ENCODE results near the gene BCCIP.
A peak's percentile ranks its signal among the peaks of the same experiment; 100 is the strongest.

The BCCIP gene

DNA sequence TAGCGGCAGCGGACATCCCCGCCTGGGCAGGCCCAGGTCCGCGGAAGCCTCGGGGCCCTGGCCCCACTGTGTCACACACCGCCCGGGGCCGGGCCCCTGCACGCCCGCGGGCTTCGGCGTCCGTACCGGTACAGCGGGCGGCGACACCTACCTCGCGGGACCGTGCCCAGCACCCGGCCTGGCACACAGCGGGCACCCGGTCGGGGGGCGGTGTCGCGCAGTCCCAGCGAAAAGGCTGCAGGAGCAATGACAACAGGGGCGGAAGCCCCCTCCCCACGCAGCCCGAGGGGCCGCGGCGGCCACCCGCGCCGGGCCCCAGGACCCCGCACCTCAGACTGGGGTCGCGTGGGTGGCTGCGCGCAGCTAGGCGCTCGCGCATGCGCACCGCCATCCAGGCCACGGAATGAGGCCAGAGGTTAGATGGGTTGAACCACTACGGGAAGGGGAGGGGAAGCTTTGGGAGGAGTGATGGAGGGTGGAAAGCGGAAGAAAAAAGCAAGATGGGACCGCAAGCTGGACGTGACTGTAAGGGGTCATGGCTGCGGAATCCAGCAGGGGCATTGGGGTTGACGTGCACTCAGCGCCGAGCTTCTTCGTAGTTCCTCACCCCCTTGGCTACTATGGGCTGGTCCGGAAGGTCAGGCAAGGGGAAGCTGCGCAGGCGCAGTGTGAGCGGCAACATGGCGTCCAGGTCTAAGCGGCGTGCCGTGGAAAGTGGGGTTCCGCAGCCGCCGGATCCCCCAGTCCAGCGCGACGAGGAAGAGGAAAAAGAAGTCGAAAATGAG, at the start of gene BCCIP, which contains the start of gene UROS:
BCCIP (plus strand) TSS at position 669 of the 785 bp plus-strand sequence; CDS start at position 681, 12 bp downstream.
UROS (minus strand) TSS at position 381 of the 785 bp plus-strand sequence. CDS start 6,759 bp downstream, outside the sequence.
- peak; percentile 85 to 90 for DNase-seq

GRCh38 chr10:125773687-125774543, 49.4 kb upstream of the BCCIP start:
- no peak for DNase-seq

DNA sequence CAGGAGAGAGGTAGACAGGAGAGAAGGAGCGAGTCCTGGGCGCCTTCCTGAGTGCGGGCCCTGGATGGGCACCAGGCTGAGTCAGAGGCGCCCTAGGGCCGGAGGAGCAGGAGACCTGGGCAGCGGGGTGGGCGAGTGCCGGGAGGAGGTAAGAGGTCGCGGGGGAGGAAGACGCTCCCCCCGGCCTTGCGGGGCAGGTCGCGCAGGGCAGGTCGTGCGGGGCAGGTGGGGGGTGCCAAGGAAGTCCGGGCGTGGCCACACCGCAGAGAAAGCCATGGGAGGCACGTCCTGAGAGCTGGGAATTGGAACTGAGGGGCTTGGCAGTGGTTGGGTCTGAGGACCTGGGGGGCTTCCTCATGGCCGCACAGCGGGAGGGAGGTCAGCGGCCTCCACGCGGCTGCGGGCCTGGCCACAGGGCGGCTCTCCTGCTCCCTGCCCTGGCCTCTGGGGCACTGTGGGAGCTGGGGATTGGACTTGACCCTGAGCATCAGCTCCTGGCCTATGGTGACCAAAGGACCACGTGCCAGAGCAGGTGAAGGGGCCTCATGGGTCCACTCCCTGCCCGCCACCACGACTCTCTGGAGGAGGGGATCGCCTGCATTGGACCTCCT, 48.7 kb upstream of the BCCIP start:
- DNase-seq, result no peak

GRCh38 chr10:125775491-125776106, 47.7 kb upstream of the BCCIP start, which contains the start of gene MMP21:
TSS of gene MMP21 (minus strand) at chr10:125775821. CDS start at chr10:125775821, 0 bp downstream.
- no peak for DNase-seq

GRCh38 chr10:125777806-125778205, 45.5 kb upstream of the BCCIP start:
- no peak for DNase-seq

GRCh38 chr10:125778556-125778955, 44.8 kb upstream of the BCCIP start:
- DNase-seq, result no peak

DNA sequence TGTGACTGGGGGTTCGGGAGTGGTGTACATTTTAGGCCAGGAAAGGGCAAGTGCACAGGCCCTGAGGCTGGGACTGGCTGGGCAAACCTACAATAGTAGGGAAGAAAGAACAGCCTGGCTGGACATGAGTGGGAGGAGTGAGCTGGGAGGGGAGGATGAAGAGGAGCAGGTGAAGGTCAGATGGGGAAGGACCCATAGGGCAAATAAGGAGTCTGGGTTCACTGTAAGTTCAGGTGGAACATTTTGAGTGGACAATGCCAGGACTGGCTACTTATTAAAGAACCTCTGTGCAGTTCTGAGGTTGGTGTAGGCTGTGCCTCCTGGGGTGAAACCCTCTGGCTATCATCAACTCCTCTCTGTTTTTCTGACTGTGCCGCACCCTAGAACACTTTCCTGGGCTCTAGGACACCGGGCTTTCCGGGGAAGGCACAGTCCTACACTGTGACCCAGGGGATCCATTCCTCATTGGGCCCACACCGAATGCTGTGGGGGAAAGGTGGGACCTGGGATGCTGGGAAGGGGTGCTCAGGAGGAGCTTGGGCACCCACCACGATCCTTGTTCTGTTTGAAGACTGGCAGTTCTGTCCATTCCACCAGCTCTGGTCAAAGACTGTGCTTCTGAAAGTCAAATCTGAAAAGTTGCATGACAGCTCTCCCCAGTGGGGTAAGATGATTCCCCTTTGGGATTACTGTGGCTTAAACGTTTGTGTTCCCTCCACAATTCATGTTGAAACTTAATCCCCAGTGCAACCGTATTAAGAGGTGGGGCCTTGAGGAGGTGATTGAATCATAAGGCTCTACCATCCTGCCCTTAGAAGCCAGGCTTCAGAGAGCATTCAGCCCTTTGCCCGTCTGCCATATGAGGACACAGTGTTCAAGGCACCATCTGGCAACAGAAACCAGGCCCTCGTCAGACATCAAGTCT, 43.7 kb upstream of the BCCIP start:
- no peak for DNase-seq

- no peak for DNase-seq
Observed at GRCh38 chr10:125781374-125781773, 42.0 kb upstream of the BCCIP start.

GRCh38 chr10:125782054-125782453, 41.3 kb upstream of the BCCIP start:
- DNase-seq, result no peak

DNA sequence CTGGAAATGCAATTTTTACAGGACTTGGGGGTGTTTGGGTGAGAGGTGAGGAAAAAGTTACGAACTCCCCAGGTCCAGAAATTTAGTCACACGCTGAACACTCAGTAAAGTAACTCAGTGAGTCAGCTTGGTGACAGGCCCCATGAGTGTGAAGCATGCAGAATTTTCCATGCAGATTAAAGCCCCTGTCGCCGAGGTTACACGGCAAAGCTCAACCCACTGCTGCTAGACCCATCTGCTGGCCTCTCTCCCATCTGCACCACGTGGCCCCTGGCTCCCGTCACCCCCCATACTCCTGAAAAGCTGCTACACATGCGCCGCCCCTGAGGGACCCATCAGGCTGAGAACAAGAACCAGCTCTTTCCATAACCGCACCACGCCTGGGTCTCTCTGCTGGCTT, 40.7 kb upstream of the BCCIP start:
- no peak for DNase-seq

DNA sequence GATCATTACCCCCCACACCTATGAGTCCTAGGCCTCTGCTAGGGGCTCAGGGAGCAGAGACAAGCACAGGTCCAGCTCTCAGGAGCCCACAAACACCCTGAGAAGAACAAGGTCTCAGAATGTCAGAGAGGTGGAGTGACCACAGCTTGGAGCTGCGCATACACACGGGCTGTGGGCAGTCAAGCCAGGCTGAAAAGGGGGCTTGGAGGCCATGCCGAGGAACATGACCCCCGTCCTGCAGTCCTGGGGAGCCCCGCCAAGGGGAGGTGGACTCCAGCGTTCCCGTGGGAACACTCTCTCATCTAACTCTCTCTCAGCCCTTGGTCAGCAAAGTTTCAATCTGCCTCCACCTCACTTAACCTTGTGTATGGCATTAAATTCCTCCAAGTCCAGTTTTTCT, 39.9 kb upstream of the BCCIP start:
- no peak for DNase-seq

GRCh38 chr10:125783957-125784356, 39.4 kb upstream of the BCCIP start:
- DNase-seq, result no peak

DNA sequence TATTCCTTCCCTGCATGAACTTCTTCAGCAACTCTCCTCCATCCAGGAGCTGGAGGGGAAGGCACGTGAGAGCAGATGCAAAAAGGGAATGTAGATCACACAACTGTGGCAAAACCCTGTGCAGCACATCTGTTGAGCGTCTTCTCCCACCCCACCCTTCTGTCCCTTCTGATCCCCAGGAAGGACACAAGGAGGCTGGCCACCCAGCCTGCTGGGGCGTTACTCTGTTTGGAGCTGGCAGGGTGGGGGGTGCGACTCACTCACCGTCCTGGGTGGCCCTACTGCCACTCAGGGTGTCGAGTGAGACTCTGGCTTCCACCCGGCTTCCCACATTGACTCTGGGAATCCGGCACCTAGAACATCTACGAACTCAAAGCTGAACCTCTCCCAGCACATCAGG, 37.6 kb upstream of the BCCIP start:
- DNase-seq, result no peak

DNA sequence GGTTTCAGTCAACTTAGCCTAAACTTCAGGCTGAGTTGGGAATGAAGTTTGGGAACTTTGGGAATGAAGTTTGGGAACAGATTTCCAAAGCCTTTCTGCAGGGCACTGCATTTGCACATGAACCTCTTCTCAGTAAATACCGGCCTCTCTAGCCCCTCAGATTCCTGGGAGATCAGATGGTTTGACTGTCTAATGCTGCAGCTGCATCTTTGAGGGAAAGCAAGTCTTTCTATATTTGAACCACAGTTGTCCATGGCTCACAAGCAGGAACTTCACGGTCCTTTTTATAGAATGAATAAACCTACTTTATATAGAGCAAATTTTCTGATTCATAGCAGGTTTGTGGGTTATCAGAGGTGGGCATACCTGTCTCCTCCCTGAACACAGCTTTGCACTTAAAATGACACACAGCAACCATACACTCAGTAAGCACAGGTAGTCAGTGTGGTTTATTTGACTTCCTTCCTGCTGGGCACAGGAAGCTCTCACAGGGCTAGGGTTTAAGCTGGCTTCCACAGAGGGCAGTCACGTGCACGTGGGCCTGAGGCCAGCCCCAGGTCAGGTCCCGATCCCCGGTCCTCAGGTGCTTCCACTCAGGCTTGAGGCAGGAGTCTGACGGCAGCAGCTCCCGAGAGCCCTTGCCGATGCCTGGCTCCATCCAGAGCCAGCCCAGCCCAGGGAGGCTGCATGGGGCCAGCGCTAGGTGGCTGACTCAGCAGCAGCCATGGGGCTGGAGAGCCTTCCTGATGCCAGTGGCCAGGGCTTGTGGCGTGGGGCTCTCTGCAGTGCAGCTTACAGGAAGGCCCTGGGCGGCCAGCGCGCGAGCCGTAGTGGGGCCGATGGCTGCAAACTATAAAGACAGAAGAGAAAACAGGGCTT, 35.0 kb upstream of the BCCIP start:
- DNase-seq, result no peak

DNA sequence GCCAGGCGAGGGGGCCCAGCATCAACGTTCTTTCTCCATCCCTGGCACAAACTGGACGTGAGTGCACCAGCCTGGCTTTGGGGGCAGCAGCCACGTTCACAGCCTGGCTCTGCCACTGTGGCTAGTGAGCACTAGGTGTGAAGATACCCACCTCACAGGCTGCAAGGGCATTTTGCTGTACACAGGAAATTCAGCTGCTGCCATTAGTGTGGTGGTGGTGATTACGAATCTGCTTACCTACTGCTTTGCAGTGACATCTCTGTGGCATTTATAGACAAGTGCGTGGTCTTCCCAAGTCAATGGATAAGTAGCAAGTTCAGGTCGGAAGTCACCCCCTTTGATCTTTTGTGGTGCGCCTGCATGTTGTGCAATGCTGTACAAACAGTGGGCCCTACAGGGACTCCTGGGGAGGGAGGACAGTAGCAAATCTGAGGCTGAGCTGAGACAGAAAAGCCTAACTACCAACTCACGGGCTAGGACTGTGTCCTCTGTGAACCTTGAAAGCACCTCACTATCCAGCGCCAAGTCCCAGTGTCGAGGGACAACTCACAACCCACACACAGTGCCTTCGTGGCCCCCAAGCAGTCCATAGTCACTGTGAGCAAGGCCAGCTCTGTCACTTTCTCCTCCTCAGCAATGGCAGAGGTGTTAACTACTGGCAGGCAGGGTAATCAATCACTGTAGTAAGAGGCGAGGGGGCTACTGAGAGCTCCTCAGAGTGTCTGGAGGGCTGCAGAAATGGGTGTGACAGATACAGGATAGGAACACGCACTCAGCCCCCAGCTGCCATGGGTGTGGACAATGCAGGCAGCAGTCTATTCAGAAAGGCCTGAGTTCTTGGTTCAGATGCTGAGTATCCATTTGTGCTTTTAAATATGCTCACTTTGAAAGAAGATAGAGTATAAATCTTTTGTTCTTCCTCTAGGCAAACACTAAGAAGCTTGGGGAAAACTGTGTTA, 30.7 kb upstream of the BCCIP start:
- DNase-seq, result no peak

- no peak for DNase-seq
Observed at GRCh38 chr10:125795128-125795527, 28.2 kb upstream of the BCCIP start.

DNA sequence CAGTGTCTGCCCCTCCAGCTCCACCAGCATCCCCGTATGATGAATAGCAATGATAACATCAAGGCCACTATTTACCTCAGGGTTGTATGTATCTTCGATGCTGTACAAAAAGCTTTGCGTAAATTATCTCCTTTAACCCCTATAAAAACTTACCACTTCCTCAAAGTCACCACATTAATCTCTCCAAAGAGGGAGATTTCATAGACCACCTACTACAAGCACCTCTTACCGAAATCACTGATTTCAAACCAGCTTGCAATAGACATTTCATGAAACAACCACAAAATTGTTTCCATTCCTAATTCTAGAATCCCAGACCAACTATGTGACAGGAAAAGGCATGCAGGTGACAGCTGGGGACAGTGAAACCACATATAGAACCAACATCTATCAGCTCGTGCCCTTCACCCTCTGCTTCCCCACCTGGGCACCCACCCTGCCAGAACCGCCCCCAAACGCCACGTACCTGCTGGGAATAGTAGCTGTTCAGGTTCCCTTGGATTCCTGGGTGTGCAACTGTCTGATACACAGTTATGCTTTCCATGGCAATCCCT, 27.6 kb upstream of the BCCIP start:
- DNase-seq, result no peak

GRCh38 chr10:125797424-125797823, 25.9 kb upstream of the BCCIP start:
- no peak for DNase-seq

GRCh38 chr10:125797994-125798662, 25.2 kb upstream of the BCCIP start:
- DNase-seq, result no peak
